ENCODE results near the gene MKLN1.

GRCh38 chr7:131462059-131462458 is 134.4 kb downstream of the MKLN1 start:
- no peak for TF ChIP-seq CTCF (IDR thresholded peaks at IDR 0.05; ENCODE audit: poor library complexity)
- no peak for TF ChIP-seq EZH2phosphoT487 (IDR thresholded peaks at IDR 0.05; ENCODE audit: low read depth, severe bottlenecking, unreplicated experiment)
